Measurements from ENCODE around the gene DIRAS2.

Gene DIRAS2

DNA sequence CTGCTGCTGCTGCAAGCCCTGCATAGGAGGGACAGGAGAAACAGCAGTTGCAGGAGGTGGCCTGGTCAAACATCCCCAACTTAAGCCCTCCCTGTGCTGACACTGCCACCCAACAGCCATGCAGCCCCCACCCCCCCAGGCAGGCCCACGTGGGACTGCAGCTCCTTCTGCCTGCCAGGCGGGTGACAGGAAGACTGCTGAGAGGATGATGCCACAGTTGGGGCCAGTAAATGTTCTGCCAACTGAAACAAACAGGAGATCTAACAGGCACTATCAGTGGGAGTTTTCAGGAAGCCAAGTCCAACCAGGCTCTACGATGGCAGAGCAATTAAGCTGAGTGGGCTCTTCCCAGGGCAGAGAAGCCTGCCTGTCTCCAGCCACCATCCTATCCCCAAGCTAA is 31.1 kb downstream of the DIRAS2 start:
- DNase-seq, result no peak

GRCh38 chr9:90611121-90611520 is 31.5 kb downstream of the DIRAS2 start:
- DNase-seq, result no peak

DNA sequence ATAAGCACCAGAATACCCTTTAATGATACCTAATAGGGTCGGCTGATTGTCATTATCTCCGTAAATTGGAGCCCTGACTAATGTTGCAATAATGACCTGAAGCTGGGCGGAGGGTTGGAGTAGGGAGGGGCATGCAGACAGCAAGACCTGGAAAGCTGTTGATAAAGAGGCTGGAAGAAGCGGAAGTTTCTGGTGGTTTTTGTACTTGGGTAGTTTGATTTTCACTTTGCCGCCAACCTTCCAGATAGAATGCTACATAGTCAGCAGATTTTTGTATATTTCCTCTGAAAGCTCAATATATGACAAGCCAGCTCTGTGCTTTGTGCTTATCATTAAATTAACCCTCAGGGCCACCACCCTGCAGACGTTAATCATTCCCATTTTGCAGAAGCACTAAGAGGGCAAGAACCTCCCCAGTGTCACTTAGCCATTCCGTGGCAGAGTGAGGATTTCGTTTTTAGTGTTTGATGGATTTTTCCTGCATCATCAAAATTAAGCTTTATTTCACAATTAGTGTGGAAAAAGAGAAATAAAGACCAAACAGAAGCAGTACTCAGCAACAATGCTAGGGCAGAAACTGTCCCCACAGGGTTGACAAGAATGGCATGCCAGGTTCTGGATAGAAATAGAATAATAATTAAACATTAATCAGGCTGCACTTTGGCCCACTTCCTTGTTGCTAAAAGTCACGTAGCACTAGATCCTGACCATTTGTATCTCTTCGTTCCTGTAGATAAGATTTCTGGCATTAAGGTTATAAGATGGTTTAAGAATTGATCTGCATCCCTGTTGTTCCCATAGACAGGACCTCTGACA is 34.7 kb downstream of the DIRAS2 start:
- no peak for DNase-seq

- no peak for DNase-seq
These were observed 42.6 kb downstream of the DIRAS2 start for GRCh38 chr9:90600029-90600428.

DNA sequence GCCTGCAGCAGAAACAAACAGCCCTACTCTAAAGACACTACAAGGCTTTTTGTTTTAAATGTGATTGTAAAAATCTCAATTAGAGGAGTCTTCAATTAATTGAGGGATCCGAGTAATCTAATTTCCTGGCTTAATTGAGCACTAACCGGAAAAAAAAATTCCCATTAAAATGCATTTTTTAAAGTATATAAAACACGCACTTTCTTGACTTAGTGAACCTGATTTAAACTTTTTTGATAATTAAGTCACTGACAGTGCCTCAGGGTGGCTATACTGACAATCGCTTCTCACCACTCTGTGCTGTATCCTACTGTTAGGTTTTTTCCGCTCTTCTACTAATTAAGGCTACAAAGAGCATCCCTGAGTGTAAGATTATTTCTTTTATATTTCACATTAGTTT is 44.4 kb downstream of the DIRAS2 start:
- no peak for DNase-seq

DNA sequence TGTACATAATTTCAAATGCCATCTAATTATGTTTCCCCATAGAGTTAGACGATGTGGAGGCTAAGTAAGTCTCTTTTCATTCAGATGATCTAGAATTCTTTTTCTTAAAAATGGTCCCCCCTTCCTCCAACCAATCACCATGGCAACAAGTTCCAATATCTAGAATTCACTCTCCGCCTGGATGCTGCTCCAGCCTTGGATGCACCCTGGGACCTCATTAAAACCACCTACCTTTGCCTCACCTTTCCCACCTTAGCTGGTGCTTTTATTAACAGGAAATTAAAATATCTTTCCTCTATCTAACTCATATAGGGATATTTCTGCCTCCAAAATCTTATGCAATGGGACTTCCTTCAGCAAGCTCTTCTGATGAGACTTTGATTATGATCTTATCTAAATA is 49.0 kb downstream of the DIRAS2 start:
- no peak for DNase-seq

DNA sequence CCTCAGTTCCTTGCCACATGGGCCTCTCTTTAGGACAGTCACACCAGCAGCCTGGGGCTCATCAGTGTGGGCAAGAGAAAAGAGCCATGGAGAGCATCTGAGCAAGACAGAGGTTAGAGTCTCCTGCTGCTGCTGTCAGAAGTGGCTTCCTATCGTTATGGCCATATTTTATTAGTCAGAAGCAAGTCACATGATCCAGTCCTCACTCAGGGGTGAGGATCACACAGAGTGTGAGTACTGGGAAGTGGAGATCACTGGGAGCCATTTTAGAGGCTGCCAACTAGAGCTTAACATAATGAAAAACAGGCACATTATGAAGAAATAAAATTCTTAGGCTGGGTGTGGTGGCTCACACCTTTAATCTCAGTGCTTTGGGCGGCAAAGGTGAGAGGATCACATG is 62.0 kb downstream of the DIRAS2 start:
- no peak for DNase-seq

- no peak for DNase-seq
These were observed 63.4 kb downstream of the DIRAS2 start for GRCh38 chr9:90579181-90579580.

DNA sequence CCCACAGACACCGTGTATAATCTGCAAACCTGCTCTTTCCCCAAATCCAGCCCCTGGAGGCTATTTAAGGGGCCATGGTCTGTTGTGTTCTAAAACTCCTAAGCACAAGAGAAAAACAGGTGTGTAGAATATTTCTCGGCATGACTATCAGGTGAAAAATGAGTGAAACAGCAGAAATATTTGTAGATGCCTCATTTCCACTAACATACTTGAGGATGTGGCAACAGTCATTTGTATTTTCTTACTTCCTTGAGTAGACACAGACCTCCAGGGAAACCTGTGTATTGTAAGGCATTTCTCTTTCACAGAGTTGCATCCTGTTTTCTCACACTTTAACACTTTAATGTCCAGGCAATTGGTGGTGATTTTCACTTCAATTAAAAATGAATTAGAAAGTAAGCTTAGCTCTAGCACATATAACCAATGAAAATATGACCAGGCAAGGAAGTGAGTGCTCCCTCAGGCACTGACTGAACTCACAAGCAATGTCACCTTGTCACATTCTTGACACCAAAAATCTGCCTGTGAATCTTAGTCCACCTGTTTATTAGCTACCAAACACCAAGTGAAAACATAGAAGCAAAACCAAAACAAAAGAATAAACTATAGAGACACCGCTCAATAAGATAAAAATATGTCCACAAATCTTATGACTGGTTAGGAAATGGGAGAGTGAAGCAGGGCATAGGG is 64.4 kb downstream of the DIRAS2 start:
- DNase-seq, result no peak

GRCh38 chr9:90569511-90569910 is 73.1 kb downstream of the DIRAS2 start:
- no peak for DNase-seq

GRCh38 chr9:90568667-90569066 is 74.0 kb downstream of the DIRAS2 start:
- no peak for DNase-seq

DNA sequence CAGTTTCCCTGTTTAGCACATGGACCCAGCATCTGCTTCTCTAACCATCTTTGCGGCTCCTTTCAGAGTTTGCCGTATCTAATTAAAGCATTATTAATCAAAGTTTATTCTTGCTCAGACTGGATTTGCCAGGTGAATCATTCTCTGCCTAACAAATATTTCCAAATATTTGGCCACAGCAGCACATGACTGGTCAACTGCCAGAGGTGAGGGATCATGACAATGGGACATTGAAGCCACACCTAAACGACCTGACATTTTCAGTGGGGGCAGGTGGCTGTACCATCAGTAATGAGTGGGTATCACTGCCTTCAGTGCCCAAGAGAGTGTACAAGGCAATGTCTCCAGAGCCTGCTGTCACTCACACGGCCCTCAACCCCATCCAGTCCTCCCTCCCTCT is 80.4 kb downstream of the DIRAS2 start:
- DNase-seq, result no peak

All from stimulated activated CD4-positive, alpha-beta T cell treated with anti-CD3 and anti-CD28 coated beads, Interleukin-4, amount 100 ng/mL, for 24 hours (primary cell).